Kidney (tissue), 14 donors: ENCODE measurements around the gene SPHKAP. TPM values are rescaled to one million over a fixed set of nuclear protein-coding genes. Genes with fewer than 3 reads are reported as not detected.

ENCODE experiments used
- DNase-seq, 5 donors: peaks; one replicate each; pipeline ENCODE4 v3.0.0-alpha.2; 2013 to 2020
- FAIRE-seq: peaks from 2 replicates; lab custom pipeline; 2012; peaks lifted over from hg19 to GRCh38; lab: Jason Lieb, UNC
- H3K27ac ChIP-seq, 2 donors: one replicate each; pipeline ENCODE4 v1.7.0; 2013; ENCODE audit warnings: low read depth in 2 of 2, low read length in 2 of 2, inconsistent platforms in 1 of 2
- H3K27me3 ChIP-seq: one replicate; pipeline ENCODE4 v1.7.1; 2013; ENCODE audit warnings: low read length, inconsistent platforms; ENCODE audit not compliant: control insufficient read depth, insufficient read depth
- H3K36me3 ChIP-seq, 3 donors: one replicate each; pipeline versions ENCODE4 v1.7.0 to v1.7.1; 2013; ENCODE audit warnings: low read length in 3 of 3, control low read depth in 1 of 3, inconsistent platforms in 1 of 3; ENCODE audit not compliant: insufficient read depth in 3 of 3, control insufficient read depth in 2 of 3
- H3K4me1 ChIP-seq, 3 donors: one replicate each; pipeline versions ENCODE4 v1.7.0 to v1.7.1; 2013; ENCODE audit warnings: low read length in 3 of 3, inconsistent platforms in 1 of 3, low read depth in 1 of 3; ENCODE audit not compliant: control insufficient read depth in 2 of 3, insufficient read depth in 2 of 3
- H3K4me3 ChIP-seq, 3 donors: one replicate each; pipeline versions ENCODE4 v1.7.0 to v1.8.1; 2013; ENCODE audit warnings: low read length in 3 of 3, control low read depth in 1 of 3, inconsistent platforms in 1 of 3
- H3K9ac ChIP-seq, 3 donors: one replicate each; pipeline versions ENCODE4 v1.7.0 to v1.7.1; 2013; ENCODE audit warnings: low read length in 3 of 3, control low read depth in 1 of 3, inconsistent platforms in 1 of 3
- H3K9me3 ChIP-seq, 3 donors: one replicate each; pipeline versions ENCODE4 v1.7.0 to v1.7.1; 2013; ENCODE audit warnings: low read length in 3 of 3, control low read depth in 1 of 3, inconsistent platforms in 1 of 3; ENCODE audit not compliant: control insufficient read depth in 2 of 3, insufficient read depth in 1 of 3
- CTCF ChIP-seq: IDR thresholded peaks from 3 replicates; pipeline ENCODE4 v1.5.1; 2012; ENCODE audit warnings: mild to moderate bottlenecking, moderate library complexity, borderline replicate concordance; ENCODE audit not compliant: insufficient read depth; ENCODE audit errors: extremely low read depth
- intact Hi-C: fragments of 100-400 bp; cut with DNase I; formaldehyde crosslinking; loops from one replicate; pipeline ENCODE4 v1.11.1; 2022
- polyA plus RNA-seq: library from polyadenylated mRNA; stranded (reverse); fragments of 350-450 nt; fragmentation: Illumina TruSeq; extraction: RNeasy Lipid Tissue Mini Kit (QIAGEN cat#74804); gene quantifications from one replicate; pipeline ENCODE4 v1.2.3, GENCODE V29; 2014; ENCODE audit warnings: low read depth, low replicate concordance; ENCODE audit not compliant: insufficient read depth
- total RNA-seq: library from RNA; stranded (reverse); fragmentation: NEBNext Ultra II Directional; extraction: Animal tissue kit (Norgen Biotek cat#: 25700); gene quantifications from one replicate; pipeline ENCODE4 v1.2.1, GENCODE V29; 2021
- donor health status: control.
- donor health status: control.
- donor health status: control.
- donor health status: control.
- donor health status: control.
- donor health status: DM: yes; HTN: yes; CAD: no.
- donor health status: Normal renal cell carcinoma (clear cell type).

Gene SPHKAP
- total and polyA plus RNA-seq, 2 donors from 2014 or later: 0.03 TPM; not detected in 1

- no peaks in the 10 kb centered on the region for H3K4me1 ChIP-seq
- no peak for TF ChIP-seq CTCF
- no peaks in the 10 kb centered on the region for H3K9me3 ChIP-seq
- H3K27me3 ChIP-seq: no peaks in the 10 kb centered on the region
- no peaks in the 10 kb centered on the region for H3K36me3 ChIP-seq
- FAIRE-seq (no peak), DNase-seq (no peak)
- intact Hi-C loops: no loop called here
- no peak overlapping the region for H3K27ac ChIP-seq
- H3K9ac ChIP-seq: no peak overlapping the region
- no peak overlapping the region for H3K4me3 ChIP-seq
Observed at GRCh38 chr2:228140934-228141528, 40.5 kb downstream of the SPHKAP start.

- Histone ChIP-seq H3K27me3 (no peaks in the 10 kb centered on the region), H3K4me1 (no peaks in the 10 kb centered on the region), H3K36me3 (no peaks in the 10 kb centered on the region), H3K9me3 (no peaks in the 10 kb centered on the region), H3K4me3 (no peak overlapping the region), H3K9ac (no peak overlapping the region), H3K27ac (no peak overlapping the region)
- TF ChIP-seq CTCF: no peak
- intact Hi-C loops: no loop called here
- FAIRE-seq: no peak
- DNase-seq: no peak
Observed at GRCh38 chr2:228136027-228136426, 45.5 kb downstream of the SPHKAP start.

- Histone ChIP-seq H3K9ac (no peak overlapping the region), H3K36me3 (no peaks in the 10 kb centered on the region), H3K4me1 (no peaks in the 10 kb centered on the region), H3K27me3 (no peaks in the 10 kb centered on the region), H3K27ac (no peak overlapping the region), H3K9me3 (no peaks in the 10 kb centered on the region), H3K4me3 (no peak overlapping the region)
- no peak for FAIRE-seq
- DNase-seq: no peak
- intact Hi-C loops: no loop called here
- no peak for TF ChIP-seq CTCF
Observed at GRCh38 chr2:228135300-228135699, 46.2 kb downstream of the SPHKAP start.

GRCh38 chr2:228131833-228132232 lies 49.7 kb downstream of the SPHKAP start:
- Histone ChIP-seq H3K9me3 (no peaks in the 10 kb centered on the region), H3K27ac (no peak overlapping the region), H3K36me3 (no peaks in the 10 kb centered on the region), H3K27me3 (no peaks in the 10 kb centered on the region), H3K9ac (no peak overlapping the region), H3K4me3 (no peak overlapping the region), H3K4me1 (no peaks in the 10 kb centered on the region)
- no peak for TF ChIP-seq CTCF
- DNase-seq: no peak
- no peak for FAIRE-seq
- intact Hi-C loops: no loop called here
